Femur (tissue), 1 donor: Measurements from ENCODE around the gene NEAT1.

Experiments used
- DNase-seq: peaks from one replicate; pipeline ENCODE4 v3.0.0-alpha.2; 2017

NEAT1 gene

GRCh38 chr11:65390099-65390941 is 32.3 kb upstream of the NEAT1 start:
- peak; percentile 42 for DNase-seq

- DNase-seq: peak; percentile 42
These were observed 31.6 kb upstream of the NEAT1 start for GRCh38 chr11:65390996-65391395.

GRCh38 chr11:65392186-65392829 is 30.3 kb upstream of the NEAT1 start:
- no peak for DNase-seq

GRCh38 chr11:65392899-65393298 is 29.7 kb upstream of the NEAT1 start:
- no peak for DNase-seq

- no peak for DNase-seq
These were observed 29.0 kb upstream of the NEAT1 start for GRCh38 chr11:65393513-65394079.

- DNase-seq: no peak
These were observed 28.5 kb upstream of the NEAT1 start for GRCh38 chr11:65394125-65394536.

- no peak for DNase-seq
These were observed 26.6 kb upstream of the NEAT1 start for GRCh38 chr11:65395961-65396530.

- no peak for DNase-seq
These were observed 25.5 kb upstream of the NEAT1 start for GRCh38 chr11:65396769-65397745.

- DNase-seq: no peak
These were observed 24.2 kb upstream of the NEAT1 start for GRCh38 chr11:65398362-65398910.

- no peak for DNase-seq
These were observed 23.3 kb upstream of the NEAT1 start for GRCh38 chr11:65399249-65399648.

- no peak for DNase-seq
These were observed 22.8 kb upstream of the NEAT1 start for GRCh38 chr11:65399845-65400244.

GRCh38 chr11:65400307-65401072 is 22.1 kb upstream of the NEAT1 start:
- DNase-seq: no peak

- no peak for DNase-seq
These were observed 21.4 kb upstream of the NEAT1 start for GRCh38 chr11:65401073-65401802.

GRCh38 chr11:65401803-65402248 is 20.8 kb upstream of the NEAT1 start:
- no peak for DNase-seq

- no peak for DNase-seq
These were observed 19.8 kb upstream of the NEAT1 start for GRCh38 chr11:65402790-65403189.

- DNase-seq: no peak
These were observed 18.9 kb upstream of the NEAT1 start for GRCh38 chr11:65403607-65404121.

- no peak for DNase-seq
These were observed 18.4 kb upstream of the NEAT1 start for GRCh38 chr11:65404210-65404609.

- DNase-seq: no peak
These were observed 17.8 kb upstream of the NEAT1 start for GRCh38 chr11:65404638-65405339.

GRCh38 chr11:65410936-65411680 is 11.5 kb upstream of the NEAT1 start:
- no peak for DNase-seq
